ENCODE data around the gene KREMEN1. TPM values are rescaled to one million over a fixed set of nuclear protein-coding genes. Genes with fewer than 3 reads are reported as not detected.

KREMEN1 gene
- total and polyA plus RNA-seq, 2 experiments from 2014 or later, result 1.8 to 3.8 TPM

- H3K4me3 Mint-ChIP-seq, result no peak overlapping the region
- Histone ChIP-seq H3K27me3 (ENCODE audit: insufficient read depth) (no peaks in the 10 kb centered on the region), H3K4me1 (ENCODE audit: insufficient read depth) (no peaks in the 10 kb centered on the region), H3K36me3 (ENCODE audit: insufficient read depth) (no peaks in the 10 kb centered on the region), H3F3A (replicated peaks; ENCODE audit: low read depth) (no peaks in the 10 kb centered on the region), H3K27ac (ENCODE audit: low read depth) (no peak overlapping the region), H3K4me3 (no peak overlapping the region), H2AFZ (no peak overlapping the region), H4K20me1 (replicated peaks; ENCODE audit: insufficient read depth) (no peaks in the 10 kb centered on the region), H3K79me2 (replicated peaks; ENCODE audit: insufficient read depth) (no peaks in the 10 kb centered on the region), H3K4me2 (no peak overlapping the region), H3K9me2 (ENCODE audit: insufficient read depth) (no peaks in the 10 kb centered on the region)
- peaks cover 7% of the 10 kb centered on the region for H3K27me3 Mint-ChIP-seq (ENCODE audit: insufficient read depth, low read depth, poor library complexity)
- H3K27ac Mint-ChIP-seq, result no peak overlapping the region
- ATAC-seq, result peak; percentile 62
- no peak for TF ChIP-seq CTCF (conservative IDR thresholded peaks at IDR 0.05; ENCODE audit: low read depth in 2 of 2)
- no peak for TF ChIP-seq JUNB (IDR thresholded peaks at IDR 0.05; ENCODE audit: unreplicated experiment)
- no peak for TF ChIP-seq CREB1 (CRISPR knock-in tag; IDR thresholded peaks at IDR 0.05; ENCODE audit: low read depth)
- TF ChIP-seq STAT1 (IDR thresholded peaks at IDR 0.05; ENCODE audit: unreplicated experiment), result no peak
- no peak for TF ChIP-seq ZNF114 (CRISPR knock-in tag; IDR thresholded peaks at IDR 0.05)
- TF ChIP-seq EZH2 (IDR thresholded peaks at IDR 0.05; ENCODE audit: low read depth, unreplicated experiment), result no peak
- TF ChIP-seq EZH2phosphoT487 (IDR thresholded peaks at IDR 0.05; ENCODE audit: unreplicated experiment), result no peak
- TF ChIP-seq ZNF462 (CRISPR knock-in tag; IDR thresholded peaks at IDR 0.05), result no peak
- no peak for TF ChIP-seq ETS1 (IDR thresholded peaks at IDR 0.05)
- TF ChIP-seq POLR2AphosphoS5 (IDR thresholded peaks at IDR 0.05; ENCODE audit: low read depth), result no peak
- TF ChIP-seq NANOG (IDR thresholded peaks at IDR 0.05; ENCODE audit: borderline replicate concordance), result no peak
- no peak for TF ChIP-seq REST (IDR thresholded peaks at IDR 0.05; ENCODE audit: unreplicated experiment)
- TF ChIP-seq ZNF331 (CRISPR knock-in tag; IDR thresholded peaks at IDR 0.05; ENCODE audit: low read depth), result no peak
- peaks cover 3% of the 10 kb centered on the region; the same call in 2 of the 3 replicates for H3K36me3 Mint-ChIP-seq (ENCODE audit: low read depth)
- H3K9me3 Mint-ChIP-seq, result peaks cover 5% of the 10 kb centered on the region; the same call in 2 of the 3 replicates
- no peak for DNase-seq (ENCODE audit: low spot score)
- H3K4me1 Mint-ChIP-seq, result 0 out of 3 replicates have a peak, but pooled peaks cover 2% of the 10 kb centered on the region
Measured at GRCh38 chr22:29195118-29195963, 122.5 kb downstream of the KREMEN1 start.
